Suprapubic skin (tissue), 4 donors: ENCODE results near the gene CHRND. TPM values are rescaled to one million over a fixed set of nuclear protein-coding genes. Genes with fewer than 3 reads are reported as not detected.

Experiments
- DNase-seq, 2 donors: peaks; one replicate each; pipeline ENCODE4 v3.0.0-alpha.2; 2019; ENCODE audit warnings: low spot score in 2 of 2
- H3K27ac ChIP-seq: fragments of 200-600 bp; sonication (generic); one replicate; pipeline ENCODE4 v1.5.1; 2019
- H3K27me3 ChIP-seq: fragments of 200-600 bp; sonication (generic); one replicate; pipeline ENCODE4 v1.5.1; 2019
- H3K36me3 ChIP-seq: fragments of 200-600 bp; sonication (generic); one replicate; pipeline ENCODE4 v1.5.1; 2019
- H3K4me1 ChIP-seq: fragments of 200-600 bp; sonication (generic); one replicate; pipeline ENCODE4 v1.5.1; 2019
- H3K4me3 ChIP-seq: fragments of 200-600 bp; sonication (generic); one replicate; pipeline ENCODE4 v1.5.1; 2019; ENCODE audit warnings: mild to moderate bottlenecking
- H3K9me3 ChIP-seq: fragments of 200-600 bp; sonication (generic); one replicate; pipeline ENCODE4 v1.5.1; 2019
- CTCF ChIP-seq, 2 donors: fragments of 200-600 bp in 1 of 2; fragments of 450-650 bp in 1 of 2; sonication (generic) in 1 of 2; IDR thresholded peaks; one replicate each; pipeline ENCODE4 v1.5.1; 2016 to 2019; ENCODE audit warnings: antibody characterized with exemption in 2 of 2, mild to moderate bottlenecking in 1 of 2, moderate library complexity in 1 of 2
- EP300 ChIP-seq: sonication (generic); formaldehyde crosslinking; IDR thresholded peaks from one replicate; pipeline ENCODE4 v1.6.1; 2017; ENCODE audit warnings: antibody characterized with exemption
- POLR2A ChIP-seq, 2 donors: fragments of 450-650 bp; IDR thresholded peaks; one replicate each; pipeline ENCODE4 v1.6.1; 2017; ENCODE audit warnings: antibody characterized with exemption in 2 of 2, mild to moderate bottlenecking in 2 of 2, moderate library complexity in 2 of 2
- POLR2AphosphoS5 ChIP-seq, 3 donors: sonication (generic); formaldehyde crosslinking; IDR thresholded peaks; one replicate each; pipeline ENCODE4 v1.6.1; 2017; ENCODE audit warnings: antibody characterized with exemption in 3 of 3
- WGBS: methylation state at CpG from one replicate; pipeline ENCODE4 v1.1.5; 2018; 5-methylcytosine and 5-hydroxymethylcytosine counted together
- total RNA-seq, 4 donors: library from RNA; depleted of rRNA; stranded (reverse); fragments of >200 nt; gene quantifications; one replicate each; pipeline ENCODE4 v1.1.0, GENCODE V29; 2016

Gene CHRND
- total RNA-seq, 4 donors from 2014 or later: not detected

GRCh38 chr2:232540441-232541041 lies 14.6 kb downstream of the CHRND start:
- no peaks in the 10 kb centered on the region for H3K9me3 ChIP-seq
- no peaks in the 10 kb centered on the region for H3K36me3 ChIP-seq
- 69% methylated on average over 12 of the region's 17 CpGs for WGBS
- peak in 1 of 2 donors; percentile 50 for DNase-seq
- no peak for TF ChIP-seq POLR2A (IDR thresholded peaks at IDR 0.05)
- no peak for TF ChIP-seq EP300
- TF ChIP-seq CTCF (IDR thresholded peaks at IDR 0.05): no peak
- no peak for TF ChIP-seq POLR2AphosphoS5 (IDR thresholded peaks at IDR 0.05)
- peaks cover 8% of the 10 kb centered on the region for H3K4me1 ChIP-seq
- H3K4me3 ChIP-seq: no peak overlapping the region
- no peak overlapping the region for H3K27ac ChIP-seq
- H3K27me3 ChIP-seq: peaks cover 38% of the 10 kb centered on the region

- TF ChIP-seq CTCF (IDR thresholded peaks at IDR 0.05) (no peak), EP300 (no peak), POLR2AphosphoS5 (IDR thresholded peaks at IDR 0.05) (no peak), POLR2A (IDR thresholded peaks at IDR 0.05) (no peak)
- Histone ChIP-seq H3K9me3 (no peaks in the 10 kb centered on the region), H3K27ac (no peak overlapping the region), H3K36me3 (no peaks in the 10 kb centered on the region), H3K4me3 (no peak overlapping the region), H3K4me1 (peaks cover 8% of the 10 kb centered on the region), H3K27me3 (peaks cover 36% of the 10 kb centered on the region)
- peak in 1 of 2 donors; percentile 64 for DNase-seq
- 62% methylated on average over 19 of the region's 19 CpGs for WGBS
Measured at GRCh38 chr2:232541195-232541960, 15.4 kb downstream of the CHRND start.

- no peak overlapping the region for H3K4me3 ChIP-seq
- 72% methylated on average over 9 of the region's 9 CpGs for WGBS
- peaks cover 32% of the 10 kb centered on the region for H3K27me3 ChIP-seq
- no peak overlapping the region for H3K27ac ChIP-seq
- peaks cover 3% of the 10 kb centered on the region for H3K36me3 ChIP-seq
- H3K9me3 ChIP-seq: no peaks in the 10 kb centered on the region
- TF ChIP-seq POLR2A (IDR thresholded peaks at IDR 0.05): no peak
- TF ChIP-seq EP300: no peak
- no peak for TF ChIP-seq POLR2AphosphoS5 (IDR thresholded peaks at IDR 0.05)
- no peak for TF ChIP-seq CTCF (IDR thresholded peaks at IDR 0.05)
- DNase-seq: peak in 1 of 2 donors; percentile 52
- peaks cover 6% of the 10 kb centered on the region for H3K4me1 ChIP-seq
Measured at GRCh38 chr2:232541961-232542714, 16.2 kb downstream of the CHRND start.

GRCh38 chr2:232542715-232543467 lies 16.9 kb downstream of the CHRND start:
- no peak for TF ChIP-seq POLR2A (IDR thresholded peaks at IDR 0.05)
- TF ChIP-seq CTCF (IDR thresholded peaks at IDR 0.05): no peak
- no peak for TF ChIP-seq EP300
- TF ChIP-seq POLR2AphosphoS5 (IDR thresholded peaks at IDR 0.05): no peak
- no peak overlapping the region for H3K27ac ChIP-seq
- no peak overlapping the region for H3K4me3 ChIP-seq
- peak in 1 of 2 donors; percentile 70 for DNase-seq
- peaks cover 5% of the 10 kb centered on the region for H3K4me1 ChIP-seq
- 84% methylated on average over 7 of the region's 20 CpGs for whole genome bisulfite sequencing
- H3K27me3 ChIP-seq: peaks cover 26% of the 10 kb centered on the region
- H3K9me3 ChIP-seq: no peaks in the 10 kb centered on the region
- peaks cover 3% of the 10 kb centered on the region for H3K36me3 ChIP-seq
